Measurements from ENCODE around the gene UCKL1. TPM values are rescaled to one million over a fixed set of nuclear protein-coding genes. Genes with fewer than 3 reads are reported as not detected.

Gene UCKL1
- total RNA-seq, 1 donor from 2014 or later: 95.4 TPM

DNA sequence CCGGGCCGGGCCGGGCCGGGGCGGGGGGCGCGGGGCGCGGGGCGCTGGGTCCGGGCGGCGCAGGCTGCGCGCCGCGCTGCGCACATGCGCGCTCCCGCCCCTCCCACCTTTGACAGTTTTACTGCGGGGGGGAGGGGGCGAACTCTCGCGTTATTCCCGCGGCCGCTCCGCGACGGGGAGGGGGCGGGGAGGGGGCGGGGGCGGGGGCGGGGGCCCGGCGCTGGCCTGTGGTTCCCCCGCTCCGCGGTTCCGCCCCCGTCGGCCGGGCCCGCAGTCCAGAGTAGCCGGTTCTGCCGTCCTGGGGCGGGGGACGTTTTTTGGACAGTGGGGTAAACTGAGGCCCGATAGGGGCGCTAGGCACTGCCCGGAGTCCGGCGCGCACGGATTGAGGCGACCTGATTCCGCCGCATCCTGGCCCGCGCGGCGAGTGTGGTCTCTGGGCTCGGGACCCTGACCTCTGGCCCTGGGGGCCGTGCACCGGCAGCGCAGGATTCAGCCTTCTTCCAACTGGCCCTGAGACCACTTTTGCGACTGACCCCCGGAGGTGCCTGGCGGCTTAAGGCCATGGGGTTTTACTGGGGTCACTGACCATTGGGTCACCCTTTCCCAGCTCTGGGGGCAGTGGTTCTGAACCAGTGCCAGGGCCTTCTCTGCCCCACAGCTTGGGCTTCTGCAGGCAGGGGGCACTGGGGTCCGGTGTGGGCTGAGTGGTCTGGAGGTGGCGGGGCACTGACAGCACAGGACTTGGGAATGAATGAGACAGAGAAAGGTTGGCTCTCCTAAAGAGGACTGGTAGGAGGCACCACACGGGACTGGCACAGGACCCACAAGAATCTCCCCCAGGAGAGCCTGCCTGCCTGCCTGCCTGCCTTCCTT lies 13.9 kb upstream of the UCKL1 start, which contains the start of gene ZNF512B:
TSS of gene ZNF512B (minus strand) at position 93 of the 876 bp plus-strand sequence. CDS start 1,980 bp downstream, outside the sequence.
- Histone ChIP-seq H3K4me1 (peaks cover 16% of the 10 kb centered on the region in 2 donors), H3K36me3 (peaks cover 6 to 11% of the 10 kb centered on the region in 2 donors), H3K27ac (peak within 1 kb of the TSS; percentile 70 to 79), H3K9me3 (no peaks in the 10 kb centered on the region), H3K27me3 (no peaks in the 10 kb centered on the region), H3K4me3 (peak within 1 kb of the TSS; percentile 70 to 84)
- TF ChIP-seq, protein P1, sequence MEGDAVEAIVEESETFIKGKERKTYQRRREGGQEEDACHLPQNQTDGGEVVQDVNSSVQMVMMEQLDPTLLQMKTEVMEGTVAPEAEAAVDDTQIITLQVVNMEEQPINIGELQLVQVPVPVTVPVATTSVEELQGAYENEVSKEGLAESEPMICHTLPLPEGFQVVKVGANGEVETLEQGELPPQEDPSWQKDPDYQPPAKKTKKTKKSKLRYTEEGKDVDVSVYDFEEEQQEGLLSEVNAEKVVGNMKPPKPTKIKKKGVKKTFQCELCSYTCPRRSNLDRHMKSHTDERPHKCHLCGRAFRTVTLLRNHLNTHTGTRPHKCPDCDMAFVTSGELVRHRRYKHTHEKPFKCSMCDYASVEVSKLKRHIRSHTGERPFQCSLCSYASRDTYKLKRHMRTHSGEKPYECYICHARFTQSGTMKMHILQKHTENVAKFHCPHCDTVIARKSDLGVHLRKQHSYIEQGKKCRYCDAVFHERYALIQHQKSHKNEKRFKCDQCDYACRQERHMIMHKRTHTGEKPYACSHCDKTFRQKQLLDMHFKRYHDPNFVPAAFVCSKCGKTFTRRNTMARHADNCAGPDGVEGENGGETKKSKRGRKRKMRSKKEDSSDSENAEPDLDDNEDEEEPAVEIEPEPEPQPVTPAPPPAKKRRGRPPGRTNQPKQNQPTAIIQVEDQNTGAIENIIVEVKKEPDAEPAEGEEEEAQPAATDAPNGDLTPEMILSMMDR (IDR thresholded peaks at IDR 0.05): no peak
- intact Hi-C loops (cut with DNase I): loop anchor here (5.0 to 10.0 kb wide), 3 partner anchors 63 to 755 kb away; partner anchors contain the start of genes GMEB2 and YTHDF1
- DNase-seq (ENCODE audit: low spot score in 2 of 2): peak in 1 of 2 donors; percentile 75

DNA sequence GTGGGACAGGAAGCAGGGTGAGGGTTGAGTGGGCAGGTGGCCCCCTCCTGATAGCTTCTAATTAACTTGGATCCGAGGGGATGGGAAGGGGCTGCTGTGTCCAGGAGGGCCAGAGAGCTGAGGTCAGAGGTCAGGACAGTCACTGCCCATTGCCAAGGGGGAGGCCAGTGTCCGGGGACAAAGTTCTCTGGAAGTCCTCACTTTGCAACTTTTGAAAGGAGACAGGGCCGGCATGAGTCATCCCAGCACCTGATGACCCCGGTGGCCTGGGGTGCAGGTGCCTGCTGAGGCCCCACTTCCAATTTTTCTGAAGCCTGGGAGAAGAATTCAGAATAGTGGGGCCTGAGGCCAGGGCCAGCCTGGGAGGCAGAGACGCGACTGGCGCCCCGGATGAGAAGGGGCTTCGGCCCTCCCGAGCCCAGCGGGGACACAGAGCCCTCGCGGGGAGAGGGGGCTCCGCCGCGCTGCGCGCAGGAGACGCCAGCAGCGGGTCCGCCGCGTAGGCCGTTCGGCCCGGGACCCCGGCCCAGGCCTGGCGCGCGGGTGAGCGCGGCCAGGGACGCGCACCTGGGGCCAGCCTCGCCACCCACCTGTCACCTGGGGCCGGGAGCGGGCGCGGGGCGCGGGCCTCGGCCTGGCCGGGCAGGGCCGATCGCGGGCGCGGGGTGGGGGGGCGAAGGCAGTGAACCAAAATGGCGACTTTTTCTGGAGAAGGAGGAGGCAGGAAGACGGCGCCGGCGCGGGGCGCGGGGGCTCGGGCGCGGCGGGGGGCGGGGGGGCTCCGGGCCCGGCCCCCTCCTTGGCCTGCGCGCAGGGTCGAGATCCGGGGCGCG lies 12.9 kb upstream of the UCKL1 start:
- Histone ChIP-seq H3K4me1 (peaks cover 14 to 16% of the 10 kb centered on the region in 2 donors), H3K9me3 (no peaks in the 10 kb centered on the region), H3K27ac (peak overlapping the region; percentile 70 to 79), H3K27me3 (no peaks in the 10 kb centered on the region), H3K36me3 (peaks cover 6 to 11% of the 10 kb centered on the region in 2 donors), H3K4me3 (peak overlapping the region; percentile 70 to 84)
- DNase-seq (ENCODE audit: low spot score in 2 of 2): peak in 1 of 2 donors; percentile 62
- intact Hi-C loops (cut with DNase I): no loop called here
- TF ChIP-seq, protein P1 (IDR thresholded peaks at IDR 0.05): no peak

DNA sequence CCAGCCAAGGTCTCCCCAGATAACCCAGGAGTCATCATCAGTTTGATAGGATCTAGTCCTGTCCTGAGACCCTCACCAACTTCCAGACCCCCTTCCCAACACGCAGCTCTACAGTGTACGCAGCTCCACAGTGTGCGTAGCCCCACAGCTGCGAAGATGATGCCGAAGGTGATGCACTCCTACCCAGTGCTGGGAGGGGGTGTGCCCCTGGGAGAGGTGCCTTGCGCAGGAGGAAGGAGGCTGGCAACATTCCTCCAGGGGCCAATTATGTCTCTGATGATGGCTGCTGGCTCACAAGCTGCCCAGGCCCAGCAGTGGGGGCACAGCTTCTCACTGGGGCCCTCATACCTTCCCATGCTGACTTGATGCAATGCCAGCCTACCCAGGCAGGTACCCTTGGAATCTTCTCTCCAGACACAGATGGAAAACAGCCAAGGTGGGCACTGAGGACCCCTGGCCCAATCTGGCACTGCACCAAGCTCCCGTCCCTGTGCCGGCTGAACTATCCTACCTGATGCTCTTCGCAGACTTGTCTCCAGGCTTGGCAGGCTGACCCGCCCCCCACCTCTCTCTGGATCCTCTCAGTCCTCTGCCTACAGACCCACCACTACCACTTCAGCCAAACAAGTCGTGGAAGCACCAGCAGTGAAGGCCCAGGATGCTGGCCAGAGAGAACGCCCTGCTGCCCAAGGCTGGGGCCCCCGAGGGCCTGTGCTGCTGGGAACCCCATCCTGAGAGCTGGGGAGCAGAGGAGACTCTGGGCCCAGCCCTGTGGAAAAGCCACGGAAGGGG lies 12.1 kb upstream of the UCKL1 start:
- H3K27ac ChIP-seq: peak overlapping the region; percentile 70 to 79
- peaks cover 13 to 16% of the 10 kb centered on the region in 2 donors for H3K4me1 ChIP-seq
- TF ChIP-seq, protein P1 (IDR thresholded peaks at IDR 0.05): no peak
- H3K4me3 ChIP-seq: peak overlapping the region; percentile 70 to 84
- DNase-seq (ENCODE audit: low spot score in 2 of 2): peak in 1 of 2 donors; percentile 61
- no peaks in the 10 kb centered on the region for H3K27me3 ChIP-seq
- intact Hi-C loops (cut with DNase I): no loop called here
- H3K9me3 ChIP-seq: no peaks in the 10 kb centered on the region
- H3K36me3 ChIP-seq: peaks cover 12 to 18% of the 10 kb centered on the region in 2 donors

DNA sequence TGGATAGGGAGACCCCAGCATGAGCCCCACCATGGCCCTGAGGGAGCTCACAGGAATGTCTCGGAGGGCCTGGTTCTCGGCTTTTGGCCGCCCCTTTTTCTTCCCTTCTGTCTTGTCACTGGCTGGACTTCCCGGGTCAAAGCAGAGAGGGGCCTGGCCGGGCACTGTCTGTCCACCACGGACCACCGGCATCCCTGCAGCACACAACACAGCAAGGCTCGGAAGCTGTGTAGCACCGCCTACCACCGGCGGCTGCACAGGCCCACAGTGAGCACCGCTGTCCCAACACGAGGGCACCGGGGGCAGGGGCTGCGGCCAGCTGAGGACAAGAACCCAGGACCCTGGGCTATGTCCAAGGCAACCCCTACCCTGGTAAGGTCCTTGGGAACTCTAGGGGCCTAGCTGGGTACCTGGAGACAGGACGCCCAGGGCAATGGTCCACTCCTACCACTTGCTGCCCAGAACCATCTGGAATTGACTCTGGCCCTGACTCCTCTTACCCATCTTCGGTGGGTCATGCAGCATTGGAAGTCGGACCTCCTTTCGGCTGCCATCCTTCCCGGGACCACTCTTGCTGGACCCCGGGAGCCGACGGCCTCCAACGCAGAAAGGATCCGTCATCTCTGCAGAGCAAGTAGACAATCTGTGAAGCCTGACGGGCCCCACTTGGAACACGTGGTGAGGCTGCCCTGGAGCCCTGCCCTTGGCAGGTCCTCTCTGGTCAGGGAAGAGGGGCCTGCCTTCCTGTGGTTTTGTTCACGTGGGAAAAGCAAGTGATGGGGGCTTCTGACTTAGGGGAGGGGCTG lies 11.3 kb upstream of the UCKL1 start:
- no peak overlapping the region for H3K4me3 ChIP-seq
- no peak overlapping the region for H3K27ac ChIP-seq
- TF ChIP-seq, protein P1 (IDR thresholded peaks at IDR 0.05): no peak
- no peaks in the 10 kb centered on the region for H3K27me3 ChIP-seq
- H3K4me1 ChIP-seq: peaks cover 13 to 16% of the 10 kb centered on the region in 2 donors
- intact Hi-C loops (cut with DNase I): no loop called here
- no peaks in the 10 kb centered on the region for H3K9me3 ChIP-seq
- no peak for DNase-seq (ENCODE audit: low spot score in 2 of 2)
- peaks cover 16 to 26% of the 10 kb centered on the region in 2 donors for H3K36me3 ChIP-seq

All from ascending aorta (tissue), 2 donors.